Measurements from ENCODE around the gene SEC61A1. TPM values are rescaled to one million over a fixed set of nuclear protein-coding genes. Genes with fewer than 3 reads are reported as not detected.

SEC61A1 gene
- total and polyA plus RNA-seq, 4 experiments from 2014 or later, result 156 to 212 (median 192) TPM

Other genes with a start within 250 kb of the SEC61A1 start
- gene MGLL, start 229.9 kb upstream of the SEC61A1 start, total RNA-seq, result 1 to 10 TPM; 2.4 to 4.8 TPM
- gene MGLL, start 229.9 kb upstream of the SEC61A1 start, polyA plus RNA-seq, result 1 to 10 TPM in 1 of 2 donors, under 1 TPM in 1; 0.77 to 2.2 TPM
- not detected for gene KBTBD12, start 137.2 kb upstream of the SEC61A1 start, total RNA-seq
- under 1 TPM in 1 of 2 donors, not detected in 1; 0.06 TPM for gene KBTBD12, start 137.2 kb upstream of the SEC61A1 start, polyA plus RNA-seq
- gene RUVBL1, start 71.4 kb downstream of the SEC61A1 start, total RNA-seq, result 10 to 100 TPM; 26.6 to 27.0 TPM
- 10 to 100 TPM; 66.8 to 71.4 TPM for gene RUVBL1, start 71.4 kb downstream of the SEC61A1 start, polyA plus RNA-seq
- gene EEFSEC, start 101.0 kb downstream of the SEC61A1 start, total RNA-seq, result 10 to 100 TPM; 14.0 to 16.4 TPM
- gene EEFSEC, start 101.0 kb downstream of the SEC61A1 start, polyA plus RNA-seq, result 10 to 100 TPM; 17.8 to 24.9 TPM